MM.1S (cell line): ENCODE measurements around the gene FBXW12.

ENCODE experiments used
- DNase-seq: peaks from one replicate; pipeline ENCODE4 v3.0.0-alpha.2; 2015
- H2AFZ ChIP-seq: fragments of 300-600 bp; sonication (generic); 2 replicates; pipeline ENCODE4 v1.6.0; 2016; ENCODE audit warnings: antibody characterized with exemption, low read length
- H3F3A ChIP-seq: fragments of 300-600 bp; sonication (generic); 2 replicates; pipeline ENCODE4 v1.6.1; 2016; ENCODE audit warnings: mild to moderate bottlenecking, antibody characterized with exemption, low read length, moderate library complexity, mixed read lengths; ENCODE audit not compliant: insufficient read depth
- H3K27ac ChIP-seq: fragments of 300-600 bp; sonication (generic); 2 replicates; pipeline ENCODE4 v1.5.1; 2016; ENCODE audit warnings: mild to moderate bottlenecking, low read length
- H3K27me3 ChIP-seq: fragments of 300-600 bp; sonication (generic); replicated peaks from 2 replicates; pipeline ENCODE4 v1.6.0; 2016; ENCODE audit warnings: low read length; ENCODE audit not compliant: insufficient read depth
- H3K36me3 ChIP-seq: fragments of 300-600 bp; sonication (generic); replicated peaks from 2 replicates; pipeline ENCODE4 v1.6.1; 2016; ENCODE audit warnings: mild to moderate bottlenecking, low read length, mixed read lengths; ENCODE audit not compliant: insufficient read depth
- H3K4me1 ChIP-seq: fragments of 300-600 bp; sonication (generic); 2 replicates; pipeline ENCODE4 v1.6.1; 2016; ENCODE audit warnings: low read length, mixed read lengths
- H3K4me2 ChIP-seq: fragments of 300-600 bp; sonication (generic); 2 replicates; pipeline ENCODE4 v1.6.0; 2016; ENCODE audit warnings: low read depth, low read length
- H3K4me3 ChIP-seq: fragments of 300-600 bp; sonication (generic); 2 replicates; pipeline ENCODE4 v1.5.1; 2016; ENCODE audit warnings: low read length, mixed read lengths
- H3K79me2 ChIP-seq: fragments of 300-600 bp; sonication (generic); 2 replicates; pipeline ENCODE4 v1.6.1; 2016; ENCODE audit warnings: mixed run types, low read length, mixed read lengths
- H3K9ac ChIP-seq: fragments of 300-600 bp; sonication (generic); 2 replicates; pipeline ENCODE4 v1.6.1; 2016; ENCODE audit warnings: low read length, mixed read lengths
- H3K9me2 ChIP-seq: fragments of 300-600 bp; sonication (generic); replicated peaks from 2 replicates; pipeline ENCODE4 v1.6.1; 2016; ENCODE audit warnings: mild to moderate bottlenecking, low read length, mixed read lengths; ENCODE audit not compliant: insufficient read depth
- H3K9me3 ChIP-seq: fragments of 300-600 bp; sonication (generic); replicated peaks from 2 replicates; pipeline ENCODE4 v1.6.1; 2016; ENCODE audit warnings: mild to moderate bottlenecking, low read length, mixed read lengths; ENCODE audit not compliant: insufficient read depth
- H4K20me1 ChIP-seq: fragments of 300-600 bp; sonication (generic); 2 replicates; pipeline ENCODE4 v1.6.1; 2016; ENCODE audit warnings: mild to moderate bottlenecking, low read length, moderate library complexity, mixed read lengths; ENCODE audit not compliant: insufficient read depth
- CTCF ChIP-seq: fragments of 300-600 bp; sonication (generic); IDR thresholded peaks from 2 replicates; pipeline ENCODE4 v1.5.1; 2016; ENCODE audit warnings: antibody characterized with exemption, low read length, mixed read lengths
- EZH2 ChIP-seq: fragments of 300-600 bp; sonication (generic); optimal IDR thresholded peaks from 2 replicates; pipeline ENCODE3; 2017; ENCODE audit warnings: low read depth, mild to moderate bottlenecking, antibody characterized with exemption, low read length, mixed read lengths
- EZH2phosphoT487 ChIP-seq: fragments of 300-600 bp; sonication (generic); IDR thresholded peaks from 2 replicates; pipeline ENCODE4 v1.6.1; 2018; ENCODE audit warnings: antibody characterized with exemption, low read length

FBXW12 gene

DNA sequence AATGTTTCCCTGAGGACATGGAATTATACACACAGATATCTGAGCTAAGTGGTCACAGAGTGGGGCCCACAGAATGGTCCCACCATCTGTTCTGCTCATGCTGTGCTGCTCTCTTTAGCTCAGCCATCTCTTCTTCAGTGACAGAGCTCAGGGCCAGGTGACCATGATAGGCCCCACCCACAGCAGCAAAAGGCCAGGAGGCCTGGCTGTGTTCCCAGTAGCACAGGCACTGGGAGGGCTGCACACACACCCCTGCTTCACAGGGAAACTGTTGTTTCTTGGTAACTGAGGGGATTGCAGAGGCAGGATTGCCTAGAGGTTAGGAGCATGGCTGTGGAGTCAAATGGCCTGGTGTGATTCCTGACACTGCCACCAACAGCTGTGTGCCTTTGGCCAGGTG lies 4.8 kb upstream of the FBXW12 start:
- Histone ChIP-seq H3K4me3 (no peak overlapping the region), H3K4me2 (no peak overlapping the region), H3K4me1 (no peaks in the 10 kb centered on the region), H3K27ac (no peak overlapping the region), H3K9me3 (no peaks in the 10 kb centered on the region), H3K36me3 (no peaks in the 10 kb centered on the region), H3F3A (no peaks in the 10 kb centered on the region), H4K20me1 (no peaks in the 10 kb centered on the region), H3K9me2 (no peaks in the 10 kb centered on the region), H2AFZ (no peak overlapping the region), H3K79me2 (no peaks in the 10 kb centered on the region), H3K9ac (no peak overlapping the region), H3K27me3 (no peaks in the 10 kb centered on the region)
- no peak for DNase-seq
- TF ChIP-seq EZH2phosphoT487: no peak
- no peak for TF ChIP-seq CTCF
- TF ChIP-seq EZH2: no peak

- Histone ChIP-seq H3K9me3 (no peaks in the 10 kb centered on the region), H3K9ac (no peak overlapping the region), H3F3A (0 out of 2 replicates have a peak, but pooled peaks cover 4% of the 10 kb centered on the region), H3K4me1 (peaks cover 6% of the 10 kb centered on the region; the same call in 1 of the 2 replicates), H3K27me3 (no peaks in the 10 kb centered on the region), H3K79me2 (no peaks in the 10 kb centered on the region), H4K20me1 (no peaks in the 10 kb centered on the region), H3K9me2 (no peaks in the 10 kb centered on the region), H3K4me2 (no peak overlapping the region), H2AFZ (no peak overlapping the region), H3K4me3 (no peak overlapping the region), H3K36me3 (no peaks in the 10 kb centered on the region), H3K27ac (no peak overlapping the region)
- no peak for DNase-seq
- TF ChIP-seq CTCF (no peak), EZH2phosphoT487 (no peak), EZH2 (no peak)
These were observed 2.2 kb upstream of the FBXW12 start for GRCh38 chr3:48369693-48370332.

DNA sequence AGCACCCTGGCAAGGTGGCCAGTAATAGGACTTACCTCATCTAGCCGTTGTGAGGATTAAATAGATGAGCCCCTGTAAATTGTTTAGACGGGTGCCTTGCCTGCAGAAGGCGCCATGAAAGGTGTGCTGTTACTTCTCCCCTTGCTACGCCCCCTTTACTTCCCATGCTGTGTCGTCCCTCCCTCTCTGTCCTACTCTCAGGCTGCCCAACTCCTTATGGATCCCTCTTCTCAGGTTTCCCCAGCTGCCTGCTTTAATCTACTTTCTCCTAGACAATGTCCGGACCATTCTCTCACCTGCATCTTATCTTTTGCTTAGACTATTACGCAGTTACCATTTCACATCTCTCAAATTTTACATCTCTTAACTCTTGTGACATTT lies 1.7 kb upstream of the FBXW12 start:
- Histone ChIP-seq H3K4me3 (no peak overlapping the region), H3K27ac (no peak overlapping the region), H3K9ac (no peak overlapping the region), H3K4me1 (peaks cover 6% of the 10 kb centered on the region; the same call in 1 of the 2 replicates), H3K9me2 (no peaks in the 10 kb centered on the region), H3K4me2 (no peak overlapping the region), H4K20me1 (no peaks in the 10 kb centered on the region), H3K79me2 (no peaks in the 10 kb centered on the region), H3K36me3 (no peaks in the 10 kb centered on the region), H2AFZ (no peak overlapping the region), H3K27me3 (no peaks in the 10 kb centered on the region), H3F3A (0 out of 2 replicates have a peak, but pooled peaks cover 4% of the 10 kb centered on the region), H3K9me3 (no peaks in the 10 kb centered on the region)
- no peak for DNase-seq
- no peak for TF ChIP-seq EZH2phosphoT487
- no peak for TF ChIP-seq CTCF
- no peak for TF ChIP-seq EZH2
